GM21529 (cell line): ENCODE data around the gene RNF167.
A peak's percentile ranks its signal among the peaks of the same experiment; 100 is the strongest.

Experiments
- ATAC-seq: cut with Tn5 transposase; IDR thresholded peaks from one replicate; pipeline ENCODE4 v1.9.1; 2021; ENCODE audit not compliant: unreplicated experiment

The RNF167 gene

GRCh38 chr17:4950075-4950745, 10.1 kb downstream of the RNF167 start:
- ATAC-seq = no peak

- no peak for ATAC-seq
Observed at GRCh38 chr17:4950746-4951204, 10.7 kb downstream of the RNF167 start, which contains the start of gene ENO3. Gene ENO3 (plus strand): TSS chr17:4951119. CDS start chr17:4951830, 711 bp downstream.

- ATAC-seq = no peak
Observed at GRCh38 chr17:4951486-4951885, 11.4 kb downstream of the RNF167 start.

- no peak for ATAC-seq
Observed at GRCh38 chr17:4953451-4953961, 13.4 kb downstream of the RNF167 start.

GRCh38 chr17:4955091-4955490, 15.0 kb downstream of the RNF167 start:
- ATAC-seq = no peak

GRCh38 chr17:4956493-4957061, 16.5 kb downstream of the RNF167 start:
- ATAC-seq = no peak

- no peak for ATAC-seq
Observed at GRCh38 chr17:4958102-4958501, 18.0 kb downstream of the RNF167 start.

- ATAC-seq = no peak
Observed at GRCh38 chr17:4959261-4959965, 19.3 kb downstream of the RNF167 start.

GRCh38 chr17:4960279-4960922, 20.3 kb downstream of the RNF167 start:
- ATAC-seq = no peak

- no peak for ATAC-seq
Observed at GRCh38 chr17:4965311-4965986, 25.4 kb downstream of the RNF167 start.

GRCh38 chr17:4966844-4967538, 26.9 kb downstream of the RNF167 start:
- peak; percentile 80 for ATAC-seq

GRCh38 chr17:4967539-4968485, 27.7 kb downstream of the RNF167 start, which contains the start of gene SPAG7:
Gene SPAG7 (minus strand): TSS chr17:4967817. CDS start chr17:4967804, 13 bp downstream.
- peak; percentile 53 for ATAC-seq

- ATAC-seq = no peak
Observed at GRCh38 chr17:4968486-4969046, 28.5 kb downstream of the RNF167 start.

- no peak for ATAC-seq
Observed at GRCh38 chr17:4969047-4969550, 29.0 kb downstream of the RNF167 start.

- no peak for ATAC-seq
Observed at GRCh38 chr17:4969551-4970173, 29.6 kb downstream of the RNF167 start.

- ATAC-seq = no peak
Observed at GRCh38 chr17:4970273-4970672, 30.2 kb downstream of the RNF167 start.

- ATAC-seq = no peak
Observed at GRCh38 chr17:4971826-4972225, 31.8 kb downstream of the RNF167 start.

- no peak for ATAC-seq
Observed at GRCh38 chr17:4972322-4972721, 32.3 kb downstream of the RNF167 start.
